ENCODE measurements around the gene ZNF511.

The ZNF511 gene

DNA sequence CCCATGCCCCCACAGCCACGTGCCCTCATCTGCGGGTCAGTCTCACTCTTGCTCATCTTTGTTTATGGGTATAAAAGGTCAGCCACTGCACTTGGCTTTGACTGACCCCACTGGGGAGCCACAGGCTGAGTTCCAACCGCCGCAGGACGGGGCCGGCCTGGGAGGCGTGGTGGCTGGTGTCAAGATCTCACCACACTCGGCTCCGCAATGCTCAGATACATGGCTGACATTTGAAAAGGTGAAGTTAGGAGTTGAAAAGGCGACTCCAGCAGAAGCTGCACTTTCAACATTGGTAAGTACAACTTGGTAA lies 14.9 kb upstream of the ZNF511 start:
- DNase-seq: no peak

DNA sequence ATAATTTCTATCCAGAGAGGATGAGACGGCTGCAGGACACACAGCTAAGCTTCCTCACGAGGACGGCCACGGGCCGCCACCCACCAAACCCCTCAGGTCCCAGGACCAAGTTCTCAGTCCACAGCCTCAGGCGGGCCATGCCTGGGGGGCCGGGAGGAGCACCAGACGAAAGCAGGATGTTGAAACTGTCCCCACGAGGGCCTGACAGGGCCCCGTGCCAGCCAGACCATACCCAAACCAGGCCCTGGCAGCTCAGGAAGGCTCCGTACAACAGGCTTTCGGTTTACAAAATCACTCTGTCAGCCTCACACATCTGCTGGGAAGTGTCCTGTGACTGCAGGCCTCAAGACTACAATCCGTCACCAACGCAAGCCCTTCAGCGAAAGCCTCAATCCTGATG lies 14.5 kb upstream of the ZNF511 start:
- DNase-seq: no peak

DNA sequence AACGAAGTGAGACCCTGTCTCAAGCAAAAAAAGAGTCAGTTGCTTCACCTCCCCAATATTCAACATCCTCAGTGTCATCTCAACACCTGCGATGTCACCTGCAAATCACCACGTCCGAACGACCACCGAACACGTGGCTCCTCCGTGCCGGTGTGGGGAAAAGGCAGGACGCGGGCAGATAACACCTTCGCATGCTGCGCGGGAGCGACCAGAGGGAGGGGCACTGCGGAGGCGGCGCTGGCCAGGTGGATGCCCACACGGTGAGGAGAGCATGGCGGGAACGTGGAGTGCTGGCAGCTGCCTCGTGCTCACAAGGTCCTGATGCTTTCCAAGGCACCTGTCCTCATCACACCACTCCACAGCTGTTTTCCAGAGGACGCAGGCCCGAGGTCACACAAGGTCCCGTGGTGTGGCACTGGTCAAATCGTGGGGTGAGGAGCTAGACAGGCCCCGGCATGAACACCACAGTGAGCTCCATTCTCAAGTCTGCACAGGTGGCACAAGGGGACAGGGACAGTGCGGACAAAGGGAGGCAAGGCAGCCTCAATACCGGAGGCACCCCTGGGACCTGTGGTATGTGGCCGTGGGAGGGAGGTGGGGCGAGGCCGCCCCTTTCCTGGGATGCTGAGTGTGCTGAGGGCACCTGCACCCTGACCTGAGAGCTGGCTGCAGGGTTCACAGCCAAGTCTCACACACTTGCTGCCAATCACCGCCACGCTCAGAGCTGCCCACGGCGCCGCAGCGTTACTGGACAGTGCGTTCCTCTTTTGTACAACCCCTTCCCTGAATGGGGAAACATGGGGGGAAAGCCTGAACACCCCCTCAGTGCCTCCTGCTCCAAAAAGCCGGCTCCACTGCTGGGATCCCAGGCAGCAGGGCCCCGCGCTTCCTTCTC lies 13.0 kb upstream of the ZNF511 start:
- DNase-seq: no peak

DNA sequence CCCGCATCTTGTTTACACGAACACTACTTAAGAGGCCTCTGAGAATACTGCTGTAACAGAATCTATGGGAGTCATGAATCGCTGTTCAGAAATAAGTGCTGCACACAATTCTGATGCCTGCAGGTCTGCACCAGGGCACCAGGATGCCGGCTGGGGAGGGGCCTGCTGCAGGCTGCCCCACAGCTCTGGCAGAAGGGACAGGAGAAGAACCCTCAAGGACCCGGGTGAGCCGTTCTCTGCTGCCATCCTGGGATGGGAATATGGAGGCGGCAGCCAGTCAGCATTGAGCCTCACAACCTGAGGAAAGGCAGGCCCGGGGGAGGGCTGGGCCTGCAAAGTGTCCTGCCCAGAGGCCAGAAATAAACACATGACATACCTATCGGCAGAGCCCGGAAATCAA lies 11.2 kb upstream of the ZNF511 start:
- no peak for DNase-seq

DNA sequence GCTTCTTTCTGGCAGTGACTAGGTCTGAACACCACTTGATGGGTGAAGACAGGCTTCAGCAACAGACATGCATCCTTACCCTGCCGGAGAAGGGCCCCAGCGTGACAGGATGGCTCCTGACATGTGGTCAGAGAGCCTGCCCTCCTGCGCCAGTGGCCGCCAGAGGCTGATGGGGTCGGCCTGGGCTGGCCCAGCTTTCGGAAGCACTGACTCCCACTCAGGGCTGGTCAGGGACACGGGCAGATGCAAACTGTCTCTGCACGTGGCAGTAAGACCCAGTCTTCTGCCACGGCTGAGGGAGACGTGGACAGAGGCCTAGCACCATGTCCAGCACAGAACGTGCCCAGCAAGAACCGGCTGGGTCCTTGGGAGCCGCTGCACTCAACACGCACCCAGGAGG lies 10.2 kb upstream of the ZNF511 start:
- DNase-seq: no peak

DNA sequence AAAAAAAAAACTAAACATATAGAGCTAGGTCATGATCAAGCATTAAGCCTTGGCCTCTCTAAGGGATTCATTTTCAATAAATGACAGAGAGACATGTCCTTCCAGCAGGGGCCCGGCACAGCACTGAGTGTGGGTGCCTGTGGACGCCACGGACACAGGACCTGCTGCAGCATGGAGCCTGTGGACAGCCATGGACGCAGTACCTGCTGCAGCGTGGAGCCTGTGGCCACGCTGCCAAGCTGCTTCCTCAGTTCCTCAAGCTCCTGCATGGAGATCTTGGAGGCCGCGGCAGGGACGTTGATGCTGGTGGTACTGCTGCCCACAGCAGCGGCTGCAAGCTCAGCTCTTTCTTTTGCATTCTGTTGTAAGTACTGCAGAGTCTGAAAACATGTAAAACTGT lies 9.5 kb upstream of the ZNF511 start:
- DNase-seq: no peak

DNA sequence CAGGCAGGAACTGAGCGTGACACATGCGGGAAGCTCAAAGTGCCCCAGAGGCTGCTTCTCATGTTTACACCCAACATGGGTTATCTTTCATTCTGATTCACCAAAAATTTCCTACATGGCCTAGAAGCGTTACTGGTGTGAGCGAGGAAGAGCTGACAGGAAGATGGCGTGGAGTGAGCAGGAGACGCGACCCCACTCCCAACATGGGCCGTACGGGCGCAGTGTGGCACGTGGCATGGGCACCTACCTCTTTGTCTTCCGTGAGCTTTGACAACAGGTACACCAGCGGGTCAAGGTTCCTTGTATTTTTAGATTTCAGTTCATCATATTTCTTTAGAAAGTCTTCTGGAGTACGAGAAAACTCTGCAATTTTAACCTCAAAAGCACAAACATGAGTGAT lies 9.0 kb upstream of the ZNF511 start:
- no peak for DNase-seq

DNA sequence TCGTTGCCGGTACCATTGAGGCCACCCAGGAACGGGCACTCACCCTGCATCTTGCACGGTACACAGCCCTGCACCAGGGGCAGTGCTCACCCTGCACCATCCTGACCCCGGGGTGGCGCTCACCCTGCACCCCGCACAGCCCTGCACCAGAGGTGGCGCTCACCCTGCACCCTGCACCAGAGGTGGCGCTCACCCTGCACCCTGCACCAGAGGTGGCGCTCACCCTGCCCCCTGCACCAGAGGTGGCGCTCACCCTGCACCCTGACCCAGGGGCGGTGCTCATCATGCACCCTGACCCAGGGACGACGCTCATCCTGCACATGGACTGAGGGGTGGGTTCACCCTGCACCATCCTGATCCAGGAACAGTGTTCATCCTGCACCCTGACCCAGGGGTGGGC lies 6.5 kb upstream of the ZNF511 start:
- no peak for DNase-seq

DNA sequence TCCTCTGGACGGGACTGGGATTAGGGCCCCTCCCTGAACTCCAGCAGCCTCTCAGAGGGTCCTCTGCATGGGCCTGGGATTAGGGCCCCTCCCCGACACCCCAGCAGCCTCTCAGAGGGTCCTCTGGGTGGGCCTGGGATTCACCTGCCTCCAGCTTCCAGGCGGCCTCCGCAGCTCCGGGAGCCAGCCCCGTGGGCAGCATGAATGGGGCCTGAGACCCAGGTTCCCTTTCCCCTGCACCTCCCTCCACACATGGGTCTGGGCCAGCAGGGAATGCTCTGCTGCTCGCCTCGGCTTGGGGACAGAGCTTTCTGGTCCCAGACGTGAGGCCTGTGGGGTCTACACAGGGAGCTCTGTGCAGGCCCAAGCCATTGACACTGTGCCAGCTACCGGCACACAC lies 5.5 kb upstream of the ZNF511 start:
- no peak for DNase-seq

DNA sequence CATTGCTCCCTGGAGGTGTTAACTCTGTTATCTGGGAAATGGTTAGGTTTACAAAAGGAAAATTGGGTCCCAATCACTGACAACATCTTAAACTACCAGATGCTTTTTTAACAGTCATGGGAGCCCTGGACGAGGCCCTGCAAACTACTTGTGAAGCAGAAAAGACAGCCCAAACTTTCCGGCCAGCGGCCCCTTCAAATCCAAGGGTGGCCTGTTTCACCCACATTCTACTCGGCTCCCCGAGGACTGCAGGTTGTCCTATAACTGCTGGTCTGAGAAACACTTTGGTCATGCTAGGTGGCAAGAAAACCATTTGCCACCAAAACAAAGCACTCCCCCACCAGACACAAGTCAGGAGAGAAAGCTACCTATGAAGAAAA lies 2.6 kb upstream of the ZNF511 start:
- no peak for DNase-seq

DNA sequence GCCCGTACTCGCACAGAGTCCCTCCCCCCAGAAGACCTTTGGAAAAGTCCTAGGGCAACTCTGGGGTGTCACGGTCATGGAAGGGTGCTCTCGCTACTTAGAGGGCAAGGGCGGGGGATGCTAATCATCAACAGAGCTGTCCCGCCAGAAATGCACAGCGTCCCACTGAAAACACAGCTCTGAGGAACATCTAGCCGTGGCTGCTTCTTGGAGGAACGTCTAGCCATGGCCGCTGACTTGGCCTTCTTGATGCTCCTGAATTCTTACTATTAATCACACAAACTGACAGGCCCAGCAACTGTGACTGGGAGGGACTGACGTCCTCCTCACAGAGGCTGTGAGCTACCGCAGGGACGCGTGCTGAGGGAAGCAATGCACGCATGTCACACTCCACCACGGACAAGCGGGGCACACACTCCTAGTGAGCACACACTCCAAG lies 1.8 kb upstream of the ZNF511 start:
- no peak for DNase-seq

DNA sequence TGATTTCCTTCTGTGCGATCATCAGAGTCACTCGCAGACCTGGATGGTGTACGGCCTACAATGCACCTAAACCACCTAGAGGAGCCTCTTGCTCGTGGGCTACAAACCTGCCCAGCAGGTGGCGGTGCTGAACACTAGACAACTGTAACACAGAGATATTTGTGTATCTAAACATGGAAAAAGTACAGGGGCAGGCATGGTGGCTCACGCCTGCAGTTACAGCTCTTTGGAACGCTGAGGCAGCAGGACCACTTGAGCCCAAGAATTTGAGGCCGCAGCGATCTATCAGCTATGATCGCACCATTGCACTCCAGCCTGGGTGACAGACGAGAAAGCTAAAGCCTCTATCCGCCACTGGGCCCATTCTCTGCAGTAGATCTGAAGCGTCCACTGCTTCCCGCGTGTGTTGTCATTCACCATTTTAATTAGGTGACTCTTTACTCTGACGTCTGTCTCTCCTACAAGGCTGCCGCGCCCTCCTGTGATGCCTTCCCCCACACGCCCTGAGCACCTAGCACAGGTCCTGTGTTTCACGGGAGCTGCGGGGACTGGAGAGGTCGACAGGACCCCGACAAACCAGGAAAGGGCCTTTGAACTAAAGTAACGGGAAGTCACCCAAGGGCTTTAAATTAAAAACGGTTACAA lies 816 bp upstream of the ZNF511 start:
- DNase-seq: peak; percentile 85

DNA sequence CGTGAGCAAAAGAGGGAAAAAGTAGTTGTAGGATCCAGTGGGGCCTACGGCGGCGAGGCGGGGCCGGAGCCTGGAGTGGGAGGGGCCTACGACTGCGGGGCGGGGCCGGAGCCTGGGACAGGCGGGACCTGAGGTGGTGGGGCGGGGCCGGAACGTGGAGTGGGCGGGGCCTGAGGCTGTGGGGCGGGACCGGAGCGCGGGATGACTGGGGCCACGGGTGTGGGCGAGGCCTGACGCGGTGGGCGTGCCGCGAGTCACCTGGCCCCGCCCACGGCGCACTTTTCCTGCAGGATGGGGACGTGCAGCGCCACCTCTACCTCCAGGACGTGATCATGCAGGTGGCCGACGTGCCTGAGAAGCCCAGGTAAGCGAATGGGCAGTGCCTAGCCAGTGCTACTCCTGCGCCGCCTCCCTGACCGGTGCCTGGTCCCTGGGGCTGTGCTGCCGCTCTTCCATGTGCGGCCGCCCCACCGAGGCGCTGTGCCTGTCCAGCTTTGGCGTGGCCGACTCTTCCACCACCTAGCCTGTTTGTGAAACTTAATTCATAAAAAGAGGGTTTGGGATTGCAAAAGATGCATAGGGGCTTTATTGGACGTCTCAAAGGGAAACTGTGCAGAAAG lies 496 bp downstream of the ZNF511 start:
- peak; percentile 98 for DNase-seq

DNA sequence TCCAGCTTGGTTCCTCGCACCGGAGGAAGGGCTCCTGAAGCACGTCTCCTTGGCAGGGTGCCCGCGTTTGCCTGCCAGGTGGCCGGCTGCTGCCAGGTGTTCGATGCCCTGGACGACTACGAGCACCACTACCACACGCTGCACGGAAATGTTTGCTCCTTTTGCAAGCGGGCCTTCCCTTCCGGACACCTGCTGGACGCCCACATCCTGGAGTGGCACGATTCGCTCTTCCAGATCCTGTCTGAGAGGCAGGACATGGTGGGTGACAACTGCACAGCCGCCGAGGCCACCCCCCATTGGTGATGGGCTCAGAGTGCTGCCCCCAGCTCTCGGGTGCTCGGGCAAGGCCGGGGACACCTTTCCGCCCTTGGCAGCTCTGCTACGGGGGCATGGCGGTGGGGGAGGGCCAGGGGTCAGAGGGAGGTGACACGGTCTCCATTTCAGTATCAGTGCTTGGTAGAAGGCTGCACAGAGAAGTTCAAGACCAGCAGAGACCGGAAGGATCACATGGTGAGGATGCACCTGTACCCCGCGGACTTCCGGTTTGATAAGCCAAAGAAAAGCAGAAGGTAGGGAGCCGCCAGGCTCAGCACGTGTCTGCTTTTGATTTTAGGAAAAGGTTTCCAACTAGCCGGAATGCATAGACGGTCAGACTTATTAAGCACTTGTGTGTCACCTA lies 1.1 kb downstream of the ZNF511 start:
- DNase-seq: no peak

DNA sequence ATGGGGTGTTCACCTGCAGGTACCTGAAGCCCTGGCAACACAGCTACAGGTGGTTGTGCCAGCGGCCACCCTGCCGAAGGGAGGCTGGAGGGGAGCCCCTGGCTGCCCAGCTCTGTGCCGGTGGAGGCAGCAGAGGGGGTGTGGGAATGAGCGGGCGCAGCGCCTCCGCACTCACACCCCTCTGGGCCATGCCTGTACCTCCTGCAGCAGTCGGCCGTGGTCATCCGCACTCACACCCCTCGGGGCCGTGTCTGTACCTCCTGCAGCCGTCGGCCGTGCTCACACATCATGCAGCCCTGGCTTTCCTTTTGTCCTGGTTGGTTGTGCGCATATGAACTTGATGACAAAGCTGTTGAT lies 1.7 kb downstream of the ZNF511 start:
- no peak for DNase-seq

DNA sequence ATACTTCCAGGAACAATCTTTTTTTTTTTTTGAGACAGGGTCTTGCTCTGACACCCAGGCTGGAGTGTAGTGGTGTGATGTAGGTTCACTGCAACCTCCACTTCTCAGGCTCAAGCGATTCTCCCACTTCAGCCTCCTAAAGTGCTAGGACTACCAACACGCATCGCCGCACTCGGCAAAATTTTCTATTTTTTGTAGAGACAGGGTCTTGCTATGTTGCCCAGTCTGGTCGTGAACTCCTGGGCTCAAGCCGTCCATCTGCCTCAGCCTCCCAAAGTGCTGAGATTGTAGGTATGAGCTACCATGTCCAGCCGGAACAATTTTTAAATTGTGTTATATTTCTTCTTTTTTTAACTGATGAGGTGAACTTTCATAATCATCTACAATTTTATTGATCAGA lies 2.1 kb downstream of the ZNF511 start:
- no peak for DNase-seq

DNA sequence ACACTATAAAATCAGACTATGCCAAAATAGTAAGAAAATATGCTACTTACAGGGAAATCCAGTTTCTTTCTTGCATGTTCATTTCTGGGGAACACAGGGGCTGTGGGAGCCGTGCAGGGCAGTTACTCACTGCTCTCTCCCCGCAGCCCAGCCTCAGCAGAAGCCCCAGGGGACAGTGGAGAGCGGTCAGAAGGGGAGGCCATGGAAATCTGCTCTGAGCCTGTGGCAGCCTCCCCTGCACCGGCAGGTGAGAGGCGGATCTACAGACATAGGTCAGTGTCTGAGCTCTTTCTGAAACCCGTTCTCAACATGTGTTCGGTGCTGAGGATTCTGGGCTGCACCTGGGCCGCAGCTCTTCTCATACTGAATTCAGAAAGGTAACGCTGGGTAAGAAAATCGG lies 2.9 kb downstream of the ZNF511 start:
- no peak for DNase-seq

DNA sequence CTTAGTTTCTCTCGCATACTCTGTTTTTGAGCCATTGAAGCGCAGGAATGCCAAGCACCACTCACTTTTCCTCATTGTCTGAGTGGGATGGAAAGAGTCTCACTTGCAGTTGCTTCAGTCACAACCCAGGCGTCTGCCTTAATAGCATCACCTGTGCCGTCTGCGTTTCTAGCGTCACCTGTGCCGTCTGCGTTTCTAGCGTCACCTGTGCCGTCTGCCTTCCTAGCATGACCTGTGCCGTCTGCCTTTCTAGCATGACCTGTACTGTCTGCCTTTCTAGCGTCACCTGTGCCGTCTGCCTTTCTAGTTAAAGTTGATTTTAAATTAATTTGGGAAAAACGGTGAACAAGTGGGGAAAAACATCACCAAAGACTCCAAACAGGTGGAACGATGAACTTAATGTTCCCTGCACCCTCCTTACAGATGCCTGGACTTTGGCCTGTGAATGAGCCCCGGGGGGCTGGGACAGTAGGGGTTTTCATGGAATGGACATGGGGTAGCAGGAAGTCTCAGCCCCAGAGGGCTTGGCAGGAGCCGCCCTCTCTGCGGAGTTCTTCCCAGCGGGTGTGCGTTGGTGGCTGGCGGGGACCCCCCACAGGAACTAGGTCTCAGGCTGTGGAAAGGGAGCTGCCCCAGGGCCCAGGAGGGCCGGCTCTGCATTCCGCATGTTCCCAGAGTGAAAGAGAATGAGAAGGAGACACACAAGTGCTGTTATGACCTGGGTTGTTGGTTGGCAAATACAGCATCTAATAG lies 3.5 kb downstream of the ZNF511 start:
- no peak for DNase-seq

DNA sequence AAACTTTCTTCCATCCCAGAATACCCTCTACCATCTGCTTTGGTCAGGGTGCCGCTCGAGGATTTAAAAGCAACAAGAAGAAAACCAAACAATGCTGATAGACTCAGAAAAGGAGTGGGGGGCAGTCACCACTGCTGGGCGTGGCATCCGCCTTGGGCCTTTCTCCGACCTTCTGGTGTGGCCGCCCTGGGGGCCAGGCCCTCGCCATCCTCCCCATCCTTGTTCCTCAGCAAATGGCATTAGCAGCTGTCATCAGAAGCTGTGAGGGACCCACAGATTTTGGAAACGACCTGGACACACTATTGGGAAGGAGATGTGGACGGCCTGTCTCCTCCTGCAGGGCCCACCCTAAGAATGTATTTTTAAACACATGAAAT lies 4.0 kb downstream of the ZNF511 start:
- DNase-seq: no peak

DNA sequence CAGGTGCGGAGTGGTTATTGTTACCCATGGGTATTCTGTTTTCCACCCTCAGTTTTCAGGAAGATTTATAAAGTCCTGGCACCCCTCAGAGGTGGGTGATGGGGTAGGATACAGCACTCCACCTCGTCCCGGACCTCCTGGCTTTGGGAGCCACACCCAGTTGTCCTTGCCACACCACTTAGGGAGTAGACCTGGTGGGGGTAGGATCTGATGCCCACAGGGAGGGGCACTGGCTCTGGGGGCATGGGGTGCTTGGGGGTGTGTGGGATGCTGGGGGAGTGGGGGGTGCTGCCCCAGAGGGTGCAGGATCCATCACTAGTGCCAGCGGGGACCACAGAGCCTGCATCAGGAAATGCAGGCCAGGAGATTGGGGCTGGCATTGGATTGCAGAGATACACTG lies 4.5 kb downstream of the ZNF511 start:
- DNase-seq: no peak

DNA sequence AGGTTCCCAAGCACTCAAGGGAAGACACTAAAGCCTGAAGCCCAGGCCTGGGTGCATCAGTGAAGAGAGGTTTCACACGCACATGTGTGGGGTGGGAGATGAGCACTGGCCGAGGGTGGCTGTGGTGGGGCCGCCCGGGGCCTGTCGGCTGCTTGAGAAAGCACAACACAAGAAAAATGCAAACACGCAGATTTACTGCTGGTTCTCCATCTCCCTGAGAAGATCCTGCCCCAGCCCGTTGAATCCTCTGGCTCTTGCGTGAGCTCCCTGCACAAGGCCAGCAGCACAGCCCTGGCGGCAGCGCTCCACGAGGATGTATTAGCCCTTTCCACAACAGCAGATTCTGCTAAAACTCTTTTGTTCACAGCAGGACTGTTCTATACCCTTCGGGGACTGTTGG lies 6.2 kb downstream of the ZNF511 start:
- DNase-seq: no peak

DNA sequence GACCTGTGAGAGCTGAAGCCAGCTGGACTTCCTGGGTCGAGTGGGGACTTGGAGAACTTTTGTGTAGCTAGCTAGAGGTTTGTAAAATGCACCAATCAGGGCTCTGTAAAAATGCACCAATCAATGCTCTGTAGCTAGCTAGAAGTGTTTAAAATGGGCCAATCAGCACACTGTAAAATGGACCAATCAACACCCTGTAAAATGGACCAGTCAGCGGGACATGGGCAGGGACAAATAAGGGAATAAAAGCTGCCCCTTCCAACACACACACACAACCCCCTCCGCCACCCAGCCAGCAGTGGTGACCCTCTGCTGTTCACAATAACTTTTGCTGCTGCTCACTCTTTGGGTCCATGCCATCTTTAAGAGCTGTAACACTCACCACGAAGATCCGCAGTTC lies 7.1 kb downstream of the ZNF511 start:
- DNase-seq: no peak

DNA sequence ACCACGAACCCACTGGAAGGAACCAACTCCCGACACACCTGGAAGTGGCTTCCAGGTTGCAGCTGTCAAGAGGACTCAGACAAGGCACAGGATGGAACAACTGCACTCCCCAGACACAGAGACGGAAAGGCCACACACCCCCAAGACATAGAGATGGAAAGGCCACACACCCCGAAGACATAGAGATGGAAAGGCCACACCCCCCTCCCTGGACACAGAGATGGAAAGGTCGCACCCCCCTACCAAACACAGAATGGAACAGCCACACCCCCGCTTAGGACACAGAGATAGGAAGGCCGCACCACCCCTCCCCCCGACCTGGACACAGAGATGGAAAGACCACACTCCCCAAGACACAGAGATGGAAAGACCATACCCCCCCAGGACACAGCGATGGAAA lies 7.6 kb downstream of the ZNF511 start:
- no peak for DNase-seq

All from T-helper 9 cell (primary cell).